ENCODE data around the gene PCBP3.

PCBP3 gene

GRCh38 chr21:45821315-45821962, 177.9 kb downstream of the PCBP3 start:
- ChIA-PET POLR2A (no interaction called here), CTCF (interaction anchor here (0.8 to 7.1 kb wide), 10 partner anchors 8 to 682 kb away, joined by 3 to 71 read pairs (median 4); no protein-coding TSS in a partner anchor)
- DNase-seq (ENCODE audit: extremely low spot score) = no peak
- TF ChIP-seq CTCF (IDR thresholded peaks at IDR 0.05; ENCODE audit: control extremely low read depth, extremely low read depth, low read depth, missing control alignments) = no peak

GRCh38 chr21:45821998-45822397, 178.5 kb downstream of the PCBP3 start:
- no peak for TF ChIP-seq CTCF (IDR thresholded peaks at IDR 0.05; ENCODE audit: control extremely low read depth, extremely low read depth, low read depth, missing control alignments)
- ChIA-PET CTCF (interaction anchor here (1.1 to 7.1 kb wide), 4 partner anchors 225 to 683 kb away, joined by 3 to 71 read pairs (median 10); no protein-coding TSS in a partner anchor), POLR2A (no interaction called here)
- DNase-seq (ENCODE audit: extremely low spot score) = no peak

- CTCF ChIA-PET = interaction anchor here (1.1 to 7.1 kb wide), 3 partner anchors 225 to 683 kb away, joined by 3 to 71 read pairs (median 16); no protein-coding TSS in a partner anchor
Measured at GRCh38 chr21:45822429-45823099, 179.0 kb downstream of the PCBP3 start.

GRCh38 chr21:45823100-45823681, 179.7 kb downstream of the PCBP3 start:
- POLR2A ChIA-PET = no interaction called here
- TF ChIP-seq CTCF (IDR thresholded peaks at IDR 0.05; ENCODE audit: control extremely low read depth, extremely low read depth, low read depth, missing control alignments) = no peak
- CTCF ChIA-PET = interaction anchor here (4.7 kb wide), 1 partner anchor 345 kb away, joined by 16 read pairs; no protein-coding TSS in a partner anchor
- no peak for DNase-seq (ENCODE audit: extremely low spot score)

More at GRCh38 chr21:45822429-45823099, 179.0 kb downstream of the PCBP3 start:
- no peak for TF ChIP-seq CTCF (IDR thresholded peaks at IDR 0.05; ENCODE audit: control extremely low read depth, extremely low read depth, low read depth, missing control alignments)
- POLR2A ChIA-PET = no interaction called here
- no peak for DNase-seq (ENCODE audit: extremely low spot score)

- ChIA-PET POLR2A (no interaction called here), CTCF (interaction anchor here (0.9 kb wide), 1 partner anchor 684 kb away, joined by 3 read pairs; no protein-coding TSS in a partner anchor)
- no peak for TF ChIP-seq CTCF (IDR thresholded peaks at IDR 0.05; ENCODE audit: control extremely low read depth, extremely low read depth, low read depth, missing control alignments)
- no peak for DNase-seq (ENCODE audit: extremely low spot score)
Measured at GRCh38 chr21:45824546-45825215, 181.2 kb downstream of the PCBP3 start.

GRCh38 chr21:45825219-45825618, 181.7 kb downstream of the PCBP3 start:
- DNase-seq (ENCODE audit: extremely low spot score) = no peak
- POLR2A ChIA-PET = no interaction called here
- TF ChIP-seq CTCF (IDR thresholded peaks at IDR 0.05; ENCODE audit: control extremely low read depth, extremely low read depth, low read depth, missing control alignments) = no peak
- CTCF ChIA-PET = interaction anchor here (0.9 kb wide), 1 partner anchor 685 kb away, joined by 3 read pairs; no protein-coding TSS in a partner anchor
